Fibroblast of skin of right quadriceps (primary cell): ENCODE data around the gene EYS.
A peak's percentile ranks its signal among the peaks of the same experiment; 100 is the strongest.

Experiments
- DNase-seq: peaks from one replicate; pipeline ENCODE4 v3.0.0-alpha.2; 2013

EYS gene

DNA sequence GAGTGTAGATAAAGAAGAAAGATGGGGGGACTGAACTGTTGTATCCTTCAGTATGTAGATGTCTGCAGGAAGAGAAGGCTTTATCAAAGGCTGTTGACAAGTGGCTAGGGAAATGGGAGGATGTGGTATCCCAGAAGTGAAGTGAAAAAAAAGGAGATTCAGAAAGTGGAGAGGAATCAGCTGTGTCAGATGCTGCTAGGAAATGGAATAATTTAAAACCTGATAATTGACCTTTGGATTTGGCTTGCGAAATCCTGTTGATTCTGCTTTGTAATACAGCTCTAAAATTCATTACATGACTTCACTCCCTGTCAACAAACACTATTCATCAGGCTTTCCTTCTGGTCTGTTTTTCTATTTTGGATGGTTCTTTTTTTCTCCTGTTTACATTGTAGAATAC lies 2029.7 kb downstream of the EYS start:
- DNase-seq = peak; percentile 37

DNA sequence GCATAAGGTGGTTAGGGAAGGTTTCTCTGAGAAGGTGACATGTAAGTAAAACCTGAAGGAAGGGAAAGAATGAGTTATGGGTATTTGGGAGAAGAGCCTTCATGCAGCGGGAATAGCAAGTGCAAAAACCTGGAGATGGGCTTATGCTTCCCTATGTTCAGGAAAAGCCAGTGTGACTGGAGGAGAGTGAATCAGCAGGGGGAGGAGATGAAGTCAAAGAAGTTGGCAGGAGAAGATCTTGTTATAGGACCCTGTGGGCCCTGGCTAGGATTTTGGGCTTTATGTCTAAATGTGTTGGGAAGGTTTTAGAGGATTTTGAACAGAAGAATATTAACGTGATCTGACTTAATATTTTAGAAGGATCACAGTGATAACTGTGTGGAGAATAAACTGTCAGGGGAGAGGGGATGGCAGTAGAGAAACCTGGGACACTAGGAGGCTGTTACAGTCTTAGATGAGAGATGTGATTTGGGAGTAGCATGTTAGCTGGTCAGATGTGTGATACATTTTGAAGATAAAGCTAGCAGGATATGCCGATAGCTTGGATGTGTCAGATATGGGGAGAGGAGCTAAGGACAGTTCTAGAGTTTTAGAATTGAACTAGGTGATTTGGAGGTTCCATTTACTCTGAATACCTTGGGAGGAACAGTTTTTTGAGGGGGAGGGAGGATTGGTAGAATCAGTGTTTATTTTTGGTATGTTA lies 2030.5 kb downstream of the EYS start:
- DNase-seq = peak; percentile 5

DNA sequence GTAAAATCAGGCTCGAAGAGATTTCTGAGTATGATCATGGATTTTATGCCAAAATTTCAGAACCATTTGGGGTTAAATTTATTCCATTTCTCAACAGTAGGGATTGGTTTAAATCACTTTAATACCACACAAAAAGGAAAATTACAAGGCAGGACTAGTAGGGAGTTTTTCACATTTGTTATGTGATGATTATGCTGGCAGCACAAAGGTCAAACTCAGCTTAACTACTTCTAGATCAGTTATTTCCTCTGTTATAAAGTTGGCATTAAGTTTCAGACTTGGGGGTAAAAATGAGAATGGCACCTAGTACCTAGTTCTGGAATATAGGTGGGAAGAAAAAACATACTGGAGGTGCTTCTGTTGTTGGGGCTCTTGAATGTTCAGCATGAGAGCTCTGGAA lies 2031.9 kb downstream of the EYS start:
- DNase-seq = no peak

DNA sequence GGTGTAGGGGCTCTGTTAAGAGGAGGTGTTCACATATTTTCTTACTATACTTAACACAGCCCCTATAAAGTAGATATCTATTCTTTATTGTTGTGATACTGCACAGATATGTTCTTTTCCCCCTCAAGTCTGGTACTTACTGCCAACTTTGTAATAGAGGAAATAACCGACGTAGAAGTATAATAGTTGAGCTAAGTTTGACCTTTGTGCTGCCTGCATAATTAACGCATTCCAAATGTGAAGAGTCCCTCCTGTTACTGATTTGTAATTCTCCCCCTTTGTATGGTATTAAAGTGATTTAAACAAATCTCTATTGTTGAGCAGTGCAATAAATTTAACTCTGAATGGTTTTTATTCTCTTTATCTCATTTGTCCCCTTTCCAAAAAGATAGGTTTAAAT lies 2032.4 kb downstream of the EYS start:
- DNase-seq = no peak

DNA sequence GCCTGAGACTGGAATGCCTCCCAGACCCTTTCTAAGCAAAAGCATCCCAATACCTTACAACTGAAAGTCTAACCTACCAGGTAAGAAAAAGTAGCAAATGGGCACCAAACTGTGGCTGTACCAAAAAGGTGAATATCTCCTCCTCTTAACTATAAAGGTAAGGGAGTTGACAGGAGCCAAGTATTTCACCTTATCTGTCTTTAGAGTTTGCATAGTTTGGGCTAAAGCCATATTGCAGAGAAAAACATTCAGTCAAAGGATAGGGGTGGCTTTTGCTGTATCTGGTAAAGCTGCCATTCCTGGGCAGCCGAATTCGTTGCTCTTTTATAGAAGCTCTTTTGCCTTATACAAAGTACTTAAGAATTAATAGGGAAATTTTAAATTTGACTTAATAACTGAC lies 2033.3 kb downstream of the EYS start:
- DNase-seq = no peak

DNA sequence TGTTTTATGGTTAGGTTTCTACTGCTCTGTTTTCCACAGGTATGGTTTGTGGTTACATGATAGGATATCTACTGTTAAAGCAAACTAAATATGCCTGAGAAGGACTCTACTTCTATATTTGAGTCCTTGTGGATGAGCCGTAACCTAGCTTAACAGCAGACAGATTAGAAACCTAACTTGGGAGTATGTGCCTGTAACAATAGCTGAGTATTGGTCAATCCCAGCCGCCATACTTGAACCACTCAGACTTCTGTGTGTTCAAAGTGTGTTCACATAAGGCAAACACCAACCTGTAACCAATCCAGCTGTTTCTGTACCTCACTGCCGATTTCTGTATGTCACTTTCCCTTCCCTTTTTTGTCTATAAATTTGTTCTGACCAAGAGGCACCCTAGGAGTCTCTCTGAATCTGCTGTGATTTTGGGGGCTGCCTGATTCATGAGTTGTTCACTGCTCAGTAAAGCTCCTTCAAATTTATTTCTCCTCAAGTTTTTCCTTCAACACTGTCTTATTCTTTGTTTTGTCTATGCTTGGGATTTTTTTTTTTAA lies 2034.4 kb downstream of the EYS start:
- no peak for DNase-seq

DNA sequence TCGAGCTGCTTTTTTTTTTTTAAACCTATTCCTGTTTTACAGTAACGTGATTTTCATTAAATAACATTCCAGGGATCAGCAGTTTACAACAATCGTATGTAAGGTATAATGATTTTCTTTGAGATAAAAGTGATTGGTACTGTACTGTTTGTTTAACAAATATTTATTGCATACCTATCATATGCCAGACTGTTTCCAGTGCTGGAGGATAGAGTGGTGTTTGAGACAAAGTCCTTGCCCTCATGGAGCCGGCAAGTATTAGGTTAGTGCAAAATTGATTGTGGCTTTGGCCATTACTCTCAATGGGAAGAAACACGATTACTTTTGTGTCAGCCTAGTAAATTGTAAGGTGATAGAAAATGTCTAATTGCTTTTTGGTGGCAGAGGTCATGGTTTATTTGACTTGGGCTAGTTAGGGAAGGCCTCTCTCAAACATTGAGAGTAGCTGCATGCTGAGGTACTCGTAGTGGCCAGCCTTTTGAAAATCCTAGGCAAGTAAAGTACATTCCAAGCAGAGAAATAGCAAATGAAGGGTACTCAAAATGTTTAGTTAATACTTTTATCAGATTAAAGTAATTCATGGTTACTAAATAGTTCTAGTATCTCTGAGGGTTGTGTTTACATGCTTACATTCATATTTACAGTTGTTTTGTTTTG lies 2035.8 kb downstream of the EYS start:
- DNase-seq = no peak
